D721Med (cell line): ENCODE data around the gene PSMC3IP.
"Not testable (repeated sequence)": the region's sequence is repeated elsewhere in the genome, so short reads cannot be mapped to it uniquely, and the experiment has no call there.

ENCODE experiments used
- DNase-seq: peaks from one replicate; pipeline ENCODE4 v3.0.0; 2011; ENCODE audit warnings: low spot score; ENCODE audit not compliant: insufficient read length
- FAIRE-seq: peaks from 2 replicates; lab custom pipeline; 2011; peaks lifted over from hg19 to GRCh38; lab: Jason Lieb, UNC
- CTCF ChIP-seq: IDR thresholded peaks from 2 replicates; pipeline ENCODE4 v1.5.1; 2012; ENCODE audit warnings: mild to moderate bottlenecking, control low read depth; ENCODE audit not compliant: insufficient read depth; ENCODE audit errors: missing control alignments

PSMC3IP gene

GRCh38 chr17:42577532-42578281 lies at the start of gene PSMC3IP:
PSMC3IP (minus strand) TSS chr17:42577729; CDS start chr17:42577686, 43 bp downstream.
- DNase-seq: peak; percentile 96
- FAIRE-seq: no peak
- peak; percentile 42 for TF ChIP-seq CTCF

- DNase-seq (no peak), FAIRE-seq (no peak)
- TF ChIP-seq CTCF: no peak
These were observed 46.4 kb upstream of the PSMC3IP start for GRCh38 chr17:42623732-42624596.

GRCh38 chr17:42623271-42623670 lies 45.7 kb upstream of the PSMC3IP start:
- TF ChIP-seq CTCF: no peak
- DNase-seq: no peak
- no peak for FAIRE-seq

- FAIRE-seq, DNase-seq: not testable (repeated sequence)
These were observed 44.5 kb upstream of the PSMC3IP start for GRCh38 chr17:42621987-42622386.

- DNase-seq (no peak), FAIRE-seq (no peak)
- TF ChIP-seq CTCF: peak; percentile 23
These were observed 41.1 kb upstream of the PSMC3IP start for GRCh38 chr17:42618442-42619150.

- DNase-seq (no peak), FAIRE-seq (no peak)
- no peak for TF ChIP-seq CTCF
These were observed 40.5 kb upstream of the PSMC3IP start for GRCh38 chr17:42617956-42618431.

GRCh38 chr17:42613699-42614295 lies 36.3 kb upstream of the PSMC3IP start:
- no peak for FAIRE-seq

More at GRCh38 chr17:42613699-42614295, 36.3 kb upstream of the PSMC3IP start:
- TF ChIP-seq CTCF: no peak
- DNase-seq: no peak
